OCI-LY3 (cell line): ENCODE data around the gene FAT1.

ENCODE experiments used
- CTCF ChIP-seq: fragments of 200-600, 300-600 bp; sonication (generic); IDR thresholded peaks from 2 replicates; pipeline ENCODE4 v1.5.1; 2014; ENCODE audit warnings: antibody characterized with exemption, low read length, low read depth
- EZH2phosphoT487 ChIP-seq: fragments of 200-600 bp; shearing (Covaris generic); IDR thresholded peaks from 2 replicates; pipeline ENCODE4 v1.6.1; 2018; ENCODE audit warnings: antibody characterized with exemption, mixed run types, low read depth

- TF ChIP-seq CTCF (no peak), EZH2phosphoT487 (no peak)
Measured at GRCh38 chr4:186647821-186648220, 75.8 kb downstream of the FAT1 start.
